ENCODE data around the gene SLC6A17.

The SLC6A17 gene

GRCh38 chr1:110230381-110231199 is 80.3 kb downstream of the SLC6A17 start:
- Histone ChIP-seq H2AFZ (ENCODE audit: low read length) (no peak overlapping the region), H3K27ac (ENCODE audit: low read length) (no peak overlapping the region), H3K4me3 (ENCODE audit: low read length) (no peak overlapping the region), H3K79me2 (ENCODE audit: low read length) (no peaks in the 10 kb centered on the region), H3K36me3 (replicated peaks; ENCODE audit: insufficient read depth, low read length) (no peaks in the 10 kb centered on the region), H3K4me2 (ENCODE audit: low read depth, low read length) (no peak overlapping the region), H3K9me2 (replicated peaks; ENCODE audit: insufficient read depth, low read length) (no peaks in the 10 kb centered on the region), H4K20me1 (ENCODE audit: insufficient read depth, low read length) (no peaks in the 10 kb centered on the region), H3K9me3 (replicated peaks; ENCODE audit: insufficient read depth, low read length) (no peaks in the 10 kb centered on the region), H3K4me1 (ENCODE audit: low read length) (no peaks in the 10 kb centered on the region), H3F3A (ENCODE audit: insufficient read depth, low read length) (no peaks in the 10 kb centered on the region), H3K27me3 (replicated peaks; ENCODE audit: insufficient read depth, low read length) (no peaks in the 10 kb centered on the region), H3K9ac (ENCODE audit: low read length) (no peak overlapping the region)
- no peak for DNase-seq
- TF ChIP-seq CTCF (IDR thresholded peaks at IDR 0.05; ENCODE audit: low read length) (no peak), EZH2phosphoT487 (IDR thresholded peaks at IDR 0.05; ENCODE audit: low read length) (no peak), EZH2 (optimal IDR thresholded peaks at IDR 0.05; ENCODE audit: low read depth, low read length) (no peak)

- H2AFZ ChIP-seq (ENCODE audit: low read length), result no peak overlapping the region
- no peak overlapping the region for H3K27ac ChIP-seq (ENCODE audit: low read length)
- no peaks in the 10 kb centered on the region for H3F3A ChIP-seq (ENCODE audit: insufficient read depth, low read length)
These were observed 83.6 kb downstream of the SLC6A17 start for GRCh38 chr1:110233861-110234260.

GRCh38 chr1:110234691-110235090 is 84.4 kb downstream of the SLC6A17 start:
- no peak overlapping the region for H3K9ac ChIP-seq (ENCODE audit: low read length)
- H3F3A ChIP-seq (ENCODE audit: insufficient read depth, low read length), result no peaks in the 10 kb centered on the region
- H3K27me3 ChIP-seq (replicated peaks; ENCODE audit: insufficient read depth, low read length), result no peaks in the 10 kb centered on the region
- H3K4me2 ChIP-seq (ENCODE audit: low read depth, low read length), result no peak overlapping the region
- H3K9me2 ChIP-seq (replicated peaks; ENCODE audit: insufficient read depth, low read length), result no peaks in the 10 kb centered on the region
- H4K20me1 ChIP-seq (ENCODE audit: insufficient read depth, low read length), result no peaks in the 10 kb centered on the region
- H3K9me3 ChIP-seq (replicated peaks; ENCODE audit: insufficient read depth, low read length), result no peaks in the 10 kb centered on the region
- no peak overlapping the region for H3K4me3 ChIP-seq (ENCODE audit: low read length)
- TF ChIP-seq EZH2 (optimal IDR thresholded peaks at IDR 0.05; ENCODE audit: low read depth, low read length) (no peak), EZH2phosphoT487 (IDR thresholded peaks at IDR 0.05; ENCODE audit: low read length) (no peak), CTCF (IDR thresholded peaks at IDR 0.05; ENCODE audit: low read length) (no peak)
- no peaks in the 10 kb centered on the region for H3K36me3 ChIP-seq (replicated peaks; ENCODE audit: insufficient read depth, low read length)
- no peaks in the 10 kb centered on the region for H3K4me1 ChIP-seq (ENCODE audit: low read length)
- no peak for DNase-seq
- no peak overlapping the region for H3K27ac ChIP-seq (ENCODE audit: low read length)
- no peaks in the 10 kb centered on the region for H3K79me2 ChIP-seq (ENCODE audit: low read length)
- no peak overlapping the region for H2AFZ ChIP-seq (ENCODE audit: low read length)

More at GRCh38 chr1:110233861-110234260, 83.6 kb downstream of the SLC6A17 start:
- TF ChIP-seq EZH2phosphoT487 (IDR thresholded peaks at IDR 0.05; ENCODE audit: low read length) (no peak), EZH2 (optimal IDR thresholded peaks at IDR 0.05; ENCODE audit: low read depth, low read length) (no peak), CTCF (IDR thresholded peaks at IDR 0.05; ENCODE audit: low read length) (no peak)
- H3K79me2 ChIP-seq (ENCODE audit: low read length), result no peaks in the 10 kb centered on the region
- H3K4me3 ChIP-seq (ENCODE audit: low read length), result no peak overlapping the region
- H3K9ac ChIP-seq (ENCODE audit: low read length), result no peak overlapping the region
- no peaks in the 10 kb centered on the region for H3K4me1 ChIP-seq (ENCODE audit: low read length)
- DNase-seq, result no peak
- no peaks in the 10 kb centered on the region for H4K20me1 ChIP-seq (ENCODE audit: insufficient read depth, low read length)
- H3K9me2 ChIP-seq (replicated peaks; ENCODE audit: insufficient read depth, low read length), result no peaks in the 10 kb centered on the region
- H3K9me3 ChIP-seq (replicated peaks; ENCODE audit: insufficient read depth, low read length), result no peaks in the 10 kb centered on the region
- no peak overlapping the region for H3K4me2 ChIP-seq (ENCODE audit: low read depth, low read length)
- no peaks in the 10 kb centered on the region for H3K27me3 ChIP-seq (replicated peaks; ENCODE audit: insufficient read depth, low read length)
- H3K36me3 ChIP-seq (replicated peaks; ENCODE audit: insufficient read depth, low read length), result no peaks in the 10 kb centered on the region

Data from MM.1S (cell line).